ENCODE data around the gene MCM3AP. TPM values are rescaled to one million over a fixed set of nuclear protein-coding genes. Genes with fewer than 3 reads are reported as not detected.
A peak's percentile ranks its signal among the peaks of the same experiment; 100 is the strongest.

The MCM3AP gene
- total and polyA plus RNA-seq, 9 of the 15 experiments (the other 6 are each of a cell fraction or from before 2014, with no cell fraction given), result 6.5 to 179 (median 69.6) TPM

DNA sequence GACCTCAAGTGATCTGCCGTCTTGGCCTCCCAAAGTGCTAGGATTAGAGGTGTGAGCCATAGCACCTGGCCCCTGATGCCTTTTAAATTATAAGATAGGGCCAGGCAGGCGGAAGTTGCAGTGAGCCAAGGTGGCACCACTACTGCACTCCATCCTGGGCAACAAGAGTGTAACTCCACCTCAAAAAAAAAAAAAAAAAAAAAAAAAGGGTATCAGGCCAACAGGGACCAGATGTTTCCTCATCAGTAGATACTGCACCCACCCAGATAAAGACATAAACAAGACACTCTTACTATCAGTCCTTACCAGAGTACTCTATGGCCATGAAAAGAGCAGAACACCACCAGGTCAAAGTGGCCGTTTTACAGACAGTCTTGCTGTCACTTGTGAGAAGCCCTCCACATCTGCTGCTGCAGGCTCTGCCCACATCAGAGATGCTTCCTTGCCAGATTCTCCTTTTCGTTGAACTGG, 35.0 kb upstream of the MCM3AP start (continued):
- TF ChIP-seq BCL6 (CRISPR knock-in tag; IDR thresholded peaks at IDR 0.05), result no peak
- TF ChIP-seq ASH1L (IDR thresholded peaks at IDR 0.05; ENCODE audit: borderline replicate concordance, low read depth, partially characterized antibody), result no peak
- no peak for TF ChIP-seq PHF21A (IDR thresholded peaks at IDR 0.05; ENCODE audit: borderline replicate concordance, low read depth)
- TF ChIP-seq SNIP1 (IDR thresholded peaks at IDR 0.05; ENCODE audit: low read depth), result no peak
- TF ChIP-seq SMARCB1 (IDR thresholded peaks at IDR 0.05; ENCODE audit: insufficient read length, low read depth), result peak; percentile 68
- no peak for TF ChIP-seq POU5F1 (IDR thresholded peaks at IDR 0.05; ENCODE audit: borderline replicate concordance, low read depth, low read length, partially characterized antibody)
- no peak for TF ChIP-seq ZZZ3 (IDR thresholded peaks at IDR 0.05)
- TF ChIP-seq, protein P1, sequence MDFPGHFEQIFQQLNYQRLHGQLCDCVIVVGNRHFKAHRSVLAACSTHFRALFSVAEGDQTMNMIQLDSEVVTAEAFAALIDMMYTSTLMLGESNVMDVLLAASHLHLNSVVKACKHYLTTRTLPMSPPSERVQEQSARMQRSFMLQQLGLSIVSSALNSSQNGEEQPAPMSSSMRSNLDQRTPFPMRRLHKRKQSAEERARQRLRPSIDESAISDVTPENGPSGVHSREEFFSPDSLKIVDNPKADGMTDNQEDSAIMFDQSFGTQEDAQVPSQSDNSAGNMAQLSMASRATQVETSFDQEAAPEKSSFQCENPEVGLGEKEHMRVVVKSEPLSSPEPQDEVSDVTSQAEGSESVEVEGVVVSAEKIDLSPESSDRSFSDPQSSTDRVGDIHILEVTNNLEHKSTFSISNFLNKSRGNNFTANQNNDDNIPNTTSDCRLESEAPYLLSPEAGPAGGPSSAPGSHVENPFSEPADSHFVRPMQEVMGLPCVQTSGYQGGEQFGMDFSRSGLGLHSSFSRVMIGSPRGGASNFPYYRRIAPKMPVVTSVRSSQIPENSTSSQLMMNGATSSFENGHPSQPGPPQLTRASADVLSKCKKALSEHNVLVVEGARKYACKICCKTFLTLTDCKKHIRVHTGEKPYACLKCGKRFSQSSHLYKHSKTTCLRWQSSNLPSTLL (IDR thresholded peaks at IDR 0.05), result no peak
- TF ChIP-seq PTTG1 (tag; IDR thresholded peaks at IDR 0.05; ENCODE audit: low read depth), result no peak
- no peak for TF ChIP-seq COPS2 (conservative IDR thresholded peaks at IDR 0.05)
- TF ChIP-seq HDAC1 (IDR thresholded peaks at IDR 0.05), result peak; percentile 74 to 91; a peak in 3 of 4 replicates
- peak; percentile 42; the same call in 1 of the 2 replicates for TF ChIP-seq LARP7 (IDR thresholded peaks at IDR 0.05)
- no peak for TF ChIP-seq STAT5B (CRISPR knock-in tag; IDR thresholded peaks at IDR 0.05)
- TF ChIP-seq STAT5A (IDR thresholded peaks at IDR 0.05; ENCODE audit: borderline replicate concordance, low read length), result peak; percentile 99
- TF ChIP-seq ZNF785 (CRISPR knock-in tag; IDR thresholded peaks at IDR 0.05), result no peak
- TF ChIP-seq MXI1 (IDR thresholded peaks at IDR 0.05; ENCODE audit: low read depth, low read length), result peak; percentile 81
- no peak for TF ChIP-seq SAFB2 (IDR thresholded peaks at IDR 0.05; ENCODE audit: borderline replicate concordance, low read depth, low read length, severe bottlenecking)
- TF ChIP-seq NCOA6 (IDR thresholded peaks at IDR 0.05), result no peak
- TF ChIP-seq MBD1 (CRISPR knock-in tag; IDR thresholded peaks at IDR 0.05), result no peak
- no peak for TF ChIP-seq RREB1 (CRISPR knock-in tag; IDR thresholded peaks at IDR 0.05)

All from K562 (cell line).